ENCODE measurements around the gene NOL4L.

GRCh38 chr20:32484225-32484957 lies 100.7 kb downstream of the NOL4L start:
- TF ChIP-seq CTCF (optimal IDR thresholded peaks at IDR 0.05 in 1 of 3, IDR thresholded peaks at IDR 0.05 in 1 of 3, conservative IDR thresholded peaks at IDR 0.05 in 1 of 3; ENCODE audit: extremely low read depth in 1 of 3, insufficient read depth in 2 of 3, low read length in 3 of 3), result no peak
- TF ChIP-seq EZH2 (IDR thresholded peaks at IDR 0.05; ENCODE audit: low read length), result no peak

Data from keratinocyte (primary cell).